Neural crest cell (in vitro differentiated cells): Measurements from ENCODE around the gene MAP6. TPM values are rescaled to one million over a fixed set of nuclear protein-coding genes. Genes with fewer than 3 reads are reported as not detected.
A peak's percentile ranks its signal among the peaks of the same experiment; 100 is the strongest.

Source experiments
- DNase-seq: peaks from one replicate; pipeline ENCODE4 v3.0.0; 2021; ENCODE audit warnings: low read depth, mixed read lengths, low spot score
- H3K27ac Mint-ChIP-seq: one replicate; pipeline ENCODE4 v1.8.0; 2021; ENCODE audit warnings: mild to moderate bottlenecking, mixed read lengths; ENCODE audit not compliant: unreplicated experiment
- H3K27me3 Mint-ChIP-seq: 2 replicates; pipeline ENCODE4 v1.8.0; 2021; ENCODE audit warnings: low read depth, mild to moderate bottlenecking, mixed read lengths
- H3K36me3 Mint-ChIP-seq: 2 replicates; pipeline ENCODE4 v1.8.0; 2021; ENCODE audit warnings: low read depth, mild to moderate bottlenecking, mixed read lengths
- H3K4me1 Mint-ChIP-seq: 2 replicates; pipeline ENCODE4 v1.8.0; 2021; ENCODE audit warnings: mixed read lengths
- H3K4me3 Mint-ChIP-seq: one replicate; pipeline ENCODE4 v1.8.0; 2021; ENCODE audit warnings: mild to moderate bottlenecking, mixed read lengths
- H3K9me3 Mint-ChIP-seq: 2 replicates; pipeline ENCODE4 v1.8.0; 2021; ENCODE audit warnings: mixed read lengths
- total RNA-seq: library from RNA; stranded (reverse); gene quantifications from 2 replicates; pipeline ENCODE4 v1.2.1, GENCODE V29; 2021
- TF ChIP-seq, protein P1 (sequence below): fragments of 200-600 bp; sonication (generic); conservative IDR thresholded peaks from 2 replicates; pipeline ENCODE4 v1.5.0; 2021; ENCODE audit warnings: antibody characterized with exemption, mild to moderate bottlenecking

MAP6 gene
- total RNA-seq, 1 donor from 2014 or later: 57.7 TPM

DNA sequence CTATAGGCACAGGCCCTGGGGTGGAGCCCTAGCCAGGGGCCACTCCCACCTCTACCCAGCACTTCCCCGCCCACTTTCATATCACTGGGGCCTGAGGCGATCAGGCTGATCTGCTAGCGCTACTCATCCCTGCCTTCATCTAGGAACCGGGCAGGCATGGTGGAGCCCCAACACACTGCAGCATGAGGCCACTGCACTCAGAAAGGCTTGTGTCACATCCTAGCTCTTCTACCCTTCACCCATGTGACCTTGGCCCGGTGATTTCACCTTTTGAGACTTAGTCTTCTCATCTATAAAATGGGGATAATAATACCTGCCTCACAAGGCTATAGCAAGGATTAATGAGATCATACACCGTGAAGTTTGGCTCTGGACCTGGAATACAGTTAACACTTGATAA is 125.0 kb downstream of the MAP6 start:
- no peaks in the 10 kb centered on the region for H3K27me3 Mint-ChIP-seq
- TF ChIP-seq, protein P1, sequence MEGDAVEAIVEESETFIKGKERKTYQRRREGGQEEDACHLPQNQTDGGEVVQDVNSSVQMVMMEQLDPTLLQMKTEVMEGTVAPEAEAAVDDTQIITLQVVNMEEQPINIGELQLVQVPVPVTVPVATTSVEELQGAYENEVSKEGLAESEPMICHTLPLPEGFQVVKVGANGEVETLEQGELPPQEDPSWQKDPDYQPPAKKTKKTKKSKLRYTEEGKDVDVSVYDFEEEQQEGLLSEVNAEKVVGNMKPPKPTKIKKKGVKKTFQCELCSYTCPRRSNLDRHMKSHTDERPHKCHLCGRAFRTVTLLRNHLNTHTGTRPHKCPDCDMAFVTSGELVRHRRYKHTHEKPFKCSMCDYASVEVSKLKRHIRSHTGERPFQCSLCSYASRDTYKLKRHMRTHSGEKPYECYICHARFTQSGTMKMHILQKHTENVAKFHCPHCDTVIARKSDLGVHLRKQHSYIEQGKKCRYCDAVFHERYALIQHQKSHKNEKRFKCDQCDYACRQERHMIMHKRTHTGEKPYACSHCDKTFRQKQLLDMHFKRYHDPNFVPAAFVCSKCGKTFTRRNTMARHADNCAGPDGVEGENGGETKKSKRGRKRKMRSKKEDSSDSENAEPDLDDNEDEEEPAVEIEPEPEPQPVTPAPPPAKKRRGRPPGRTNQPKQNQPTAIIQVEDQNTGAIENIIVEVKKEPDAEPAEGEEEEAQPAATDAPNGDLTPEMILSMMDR: no peak
- no peaks in the 10 kb centered on the region for H3K9me3 Mint-ChIP-seq
- peaks cover 22% of the 10 kb centered on the region for H3K4me1 Mint-ChIP-seq
- H3K27ac Mint-ChIP-seq: no peak overlapping the region
- DNase-seq: no peak
- H3K4me3 Mint-ChIP-seq: no peak overlapping the region
- no peaks in the 10 kb centered on the region for H3K36me3 Mint-ChIP-seq

DNA sequence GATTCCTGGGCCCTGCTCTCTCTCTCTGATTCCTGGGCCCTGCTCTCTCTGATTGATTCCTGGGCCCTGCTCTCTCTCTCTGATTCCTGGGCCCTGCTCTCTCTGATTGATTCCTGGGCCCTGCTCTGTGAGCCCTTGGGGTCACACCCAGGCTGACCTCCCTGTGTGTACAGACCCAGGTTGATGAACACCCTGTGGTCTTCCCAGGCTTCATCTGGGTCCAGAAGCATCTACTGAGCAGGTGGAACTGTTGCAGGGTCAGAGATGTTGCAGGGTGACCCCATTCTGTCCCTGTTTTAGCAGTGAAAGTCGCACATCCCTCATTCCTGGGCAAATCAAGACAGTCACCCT is 126.8 kb downstream of the MAP6 start:
- no peaks in the 10 kb centered on the region for H3K36me3 Mint-ChIP-seq
- H3K27me3 Mint-ChIP-seq: no peaks in the 10 kb centered on the region
- no peak for DNase-seq
- peak overlapping the region; percentile 17 for H3K27ac Mint-ChIP-seq
- no peak overlapping the region for H3K4me3 Mint-ChIP-seq
- TF ChIP-seq, protein P1: no peak
- H3K4me1 Mint-ChIP-seq: peaks cover 13% of the 10 kb centered on the region
- H3K9me3 Mint-ChIP-seq: no peaks in the 10 kb centered on the region

DNA sequence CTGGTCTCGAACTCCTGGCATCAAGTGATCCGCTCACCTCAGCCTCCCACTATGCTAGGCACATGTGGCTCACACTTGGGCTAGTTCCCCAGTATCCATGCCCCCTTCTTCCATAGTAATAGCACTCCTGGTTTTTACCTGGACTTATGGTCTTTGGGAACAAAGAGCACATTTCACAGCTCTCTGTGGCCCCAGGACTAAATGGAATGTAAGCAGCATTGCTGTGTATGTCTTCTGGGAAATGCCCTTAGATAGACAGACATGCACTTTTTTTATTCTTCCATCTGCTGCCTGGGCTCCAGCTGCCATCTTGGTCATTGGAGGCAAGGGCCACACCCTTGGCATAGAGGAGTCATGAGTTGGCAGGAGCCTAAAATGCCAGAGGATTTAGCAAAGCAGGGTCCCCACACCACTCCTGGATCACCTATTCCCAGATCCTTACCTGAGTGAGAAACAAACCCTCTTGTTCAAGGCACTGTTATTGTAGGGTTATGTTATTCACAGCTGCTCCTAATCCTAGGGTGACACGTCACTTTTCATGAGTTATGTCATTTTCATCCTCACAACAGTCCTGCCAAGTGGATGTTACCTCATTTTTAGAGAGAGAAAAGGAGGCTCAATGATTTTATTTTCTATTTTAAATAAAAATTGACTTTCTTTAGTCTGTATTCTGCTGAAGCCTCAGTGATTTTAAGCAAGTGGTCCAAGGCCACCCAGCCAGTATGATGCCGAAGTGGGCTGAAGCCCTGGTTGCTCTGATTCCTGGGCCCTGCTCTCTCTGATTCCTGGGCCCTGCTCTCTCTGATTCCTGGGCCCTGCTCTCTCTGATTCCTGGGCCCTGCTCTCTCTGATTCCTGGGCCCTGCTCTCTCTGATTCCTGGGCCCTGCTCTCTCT is 127.4 kb downstream of the MAP6 start:
- no peak overlapping the region for H3K4me3 Mint-ChIP-seq
- H3K9me3 Mint-ChIP-seq: no peaks in the 10 kb centered on the region
- no peaks in the 10 kb centered on the region for H3K27me3 Mint-ChIP-seq
- TF ChIP-seq, protein P1: no peak
- H3K4me1 Mint-ChIP-seq: peaks cover 13% of the 10 kb centered on the region
- no peak for DNase-seq
- H3K27ac Mint-ChIP-seq: no peak overlapping the region
- H3K36me3 Mint-ChIP-seq: no peaks in the 10 kb centered on the region

DNA sequence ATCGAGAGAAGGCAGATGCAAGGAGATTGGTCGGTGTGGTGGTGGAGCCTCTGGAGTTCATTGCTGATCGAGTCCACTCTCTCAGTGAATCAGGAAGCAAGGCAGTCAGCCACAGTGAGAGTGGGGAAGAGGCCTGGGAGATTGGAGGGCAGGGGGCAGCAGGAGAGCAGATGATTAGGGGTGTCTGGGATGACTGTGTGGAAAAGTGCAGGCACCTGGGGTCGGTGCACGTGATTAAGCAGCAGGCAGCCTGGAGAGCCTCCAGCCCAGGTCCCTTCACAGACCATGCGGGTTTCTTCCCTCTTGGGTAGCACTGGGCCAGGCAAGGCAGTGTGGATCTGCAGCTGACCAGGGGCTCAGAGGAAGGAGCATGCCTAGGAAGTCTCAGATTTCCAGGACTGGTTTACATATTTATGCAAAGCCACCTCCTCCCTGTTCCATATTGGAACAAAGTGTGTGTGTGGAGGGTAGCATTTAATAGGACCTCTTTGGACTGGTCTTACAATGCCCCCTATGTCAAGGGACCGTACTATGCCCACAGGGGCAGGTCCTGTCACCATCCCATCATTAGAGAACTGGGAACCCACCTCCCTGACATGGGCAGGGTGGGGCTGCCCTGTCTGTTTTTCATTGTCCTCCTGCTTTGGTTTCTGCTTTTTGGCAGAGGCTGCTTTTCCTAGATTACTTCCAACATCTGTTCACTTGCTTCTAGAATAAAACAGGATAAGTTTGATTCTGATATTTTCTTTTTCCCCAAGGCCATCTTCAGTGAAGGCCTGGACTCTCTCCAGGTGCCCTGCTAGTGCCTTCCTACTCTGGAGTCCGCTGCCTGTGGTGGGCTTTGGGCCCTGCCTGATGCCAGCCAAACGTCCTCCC is 129.1 kb downstream of the MAP6 start:
- Mint-ChIP-seq H3K27me3 (no peaks in the 10 kb centered on the region), H3K27ac (peak overlapping the region; percentile 91), H3K36me3 (no peaks in the 10 kb centered on the region), H3K9me3 (no peaks in the 10 kb centered on the region), H3K4me1 (peaks cover 13% of the 10 kb centered on the region), H3K4me3 (no peak overlapping the region)
- TF ChIP-seq, protein P1: no peak
- no peak for DNase-seq

- no peak overlapping the region for H3K4me3 Mint-ChIP-seq
- no peaks in the 10 kb centered on the region for H3K27me3 Mint-ChIP-seq
- no peaks in the 10 kb centered on the region for H3K36me3 Mint-ChIP-seq
- H3K4me1 Mint-ChIP-seq: peaks cover 16% of the 10 kb centered on the region
- TF ChIP-seq, protein P1: no peak
- H3K27ac Mint-ChIP-seq: no peak overlapping the region
- no peak for DNase-seq
- no peaks in the 10 kb centered on the region for H3K9me3 Mint-ChIP-seq
Measured at GRCh38 chr11:75538150-75538942, 130.5 kb downstream of the MAP6 start.
